Suppressor macrophage treated with lipopolysaccharide for 4 hours (primary cell): ENCODE measurements around the gene ZNF879.
A peak's percentile ranks its signal among the peaks of the same experiment; 100 is the strongest.

Source experiments
- DNase-seq: peaks from one replicate; pipeline ENCODE4 v3.0.0-alpha.2; 2020

The ZNF879 gene

GRCh38 chr5:179033004-179033580 lies 9.5 kb downstream of the ZNF879 start:
- no peak for DNase-seq

DNA sequence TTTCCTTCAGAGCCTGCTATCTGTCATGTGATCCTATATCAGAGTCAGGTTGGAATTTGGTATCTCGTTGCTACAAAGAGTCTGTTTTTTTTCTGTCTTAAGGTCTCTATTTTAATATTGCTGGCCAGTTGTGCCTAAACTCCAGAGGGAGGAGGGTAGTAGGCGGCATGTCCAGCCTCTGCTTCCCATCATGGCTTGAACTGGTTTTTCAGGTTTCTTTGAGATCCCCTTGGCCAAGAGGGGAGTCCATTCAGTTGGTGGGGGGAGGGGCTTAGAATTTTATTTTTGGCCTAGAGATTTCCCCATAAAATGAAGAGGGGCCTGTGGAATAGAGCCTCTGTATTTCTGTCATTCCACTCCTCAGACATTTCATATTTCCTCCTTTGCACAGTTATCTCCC lies 21.2 kb downstream of the ZNF879 start:
- DNase-seq: no peak

DNA sequence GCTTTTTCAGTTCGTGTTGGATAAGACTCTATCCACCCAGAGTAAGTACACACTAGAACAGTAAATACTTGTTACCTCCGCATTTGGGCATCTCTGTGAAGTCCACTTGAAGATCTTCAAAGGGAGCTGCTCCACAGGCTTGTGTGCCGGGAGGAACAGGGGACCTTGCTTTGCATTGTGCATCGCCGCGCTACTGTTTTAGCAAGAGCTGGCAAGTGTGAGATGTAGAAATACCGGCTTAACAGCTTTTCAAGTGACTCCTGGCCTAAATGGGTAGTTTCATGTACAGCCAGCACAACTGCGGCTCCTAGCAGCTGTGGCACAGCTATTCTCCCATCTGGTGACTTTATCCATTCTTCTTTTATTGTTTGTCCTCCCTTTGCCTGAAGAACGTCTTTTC lies 28.2 kb downstream of the ZNF879 start:
- no peak for DNase-seq

DNA sequence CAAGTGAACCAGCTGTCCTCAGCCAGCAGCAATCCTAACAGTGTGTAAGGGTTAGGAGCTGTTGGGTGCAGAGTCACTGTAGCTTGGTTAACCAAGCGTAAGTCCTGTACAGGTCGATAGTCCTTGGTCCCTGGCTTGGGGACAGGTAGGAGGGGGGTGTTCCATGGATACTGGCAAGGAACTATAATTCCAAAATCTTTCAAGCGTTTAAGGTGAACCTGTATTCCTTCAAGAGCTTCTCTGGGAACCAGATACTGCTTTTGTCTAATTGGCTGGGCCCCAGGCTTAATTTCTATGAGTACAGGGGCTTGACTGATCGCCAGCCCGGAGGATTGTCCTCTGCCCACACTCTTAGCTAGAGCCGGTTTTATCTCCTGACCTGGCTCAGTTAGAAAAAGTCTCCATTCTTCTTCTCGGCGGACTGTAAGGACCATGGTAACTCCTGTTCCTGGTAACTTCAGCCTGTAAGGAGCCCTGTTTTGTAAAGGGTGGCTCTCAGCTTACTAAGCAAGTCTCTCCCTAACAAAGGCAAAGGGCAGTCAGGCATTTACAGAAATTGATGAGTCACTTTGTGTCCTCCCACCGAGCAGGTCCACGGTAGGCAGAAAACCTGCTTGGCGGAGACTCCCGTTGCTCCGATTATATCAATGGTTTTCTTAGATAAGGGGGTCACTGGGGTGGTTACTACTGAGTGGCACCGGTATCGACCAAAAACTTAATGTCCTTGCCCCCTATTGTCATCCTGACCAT lies 30.6 kb downstream of the ZNF879 start:
- DNase-seq: no peak

DNA sequence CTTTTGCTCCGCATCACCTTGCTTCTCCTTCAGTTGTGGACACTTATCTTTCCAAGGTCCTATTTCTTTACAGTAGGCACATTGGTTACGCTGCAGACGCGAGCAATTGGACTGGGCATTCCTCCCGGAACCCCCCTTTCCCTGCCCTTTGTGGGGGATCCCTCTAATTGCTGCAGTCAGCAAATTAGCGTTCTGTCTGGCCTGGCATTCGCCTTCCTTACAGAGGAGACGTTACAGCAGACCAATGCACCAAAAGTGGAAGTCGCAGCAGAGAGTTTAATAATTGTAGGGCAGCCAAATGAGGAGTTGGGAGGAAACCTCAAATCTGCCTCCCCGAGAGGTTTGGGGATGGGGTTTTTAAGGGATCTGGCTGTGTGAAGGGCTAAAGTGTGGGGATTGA lies 31.3 kb downstream of the ZNF879 start:
- no peak for DNase-seq

GRCh38 chr5:179055436-179055835 lies 31.8 kb downstream of the ZNF879 start:
- no peak for DNase-seq

DNA sequence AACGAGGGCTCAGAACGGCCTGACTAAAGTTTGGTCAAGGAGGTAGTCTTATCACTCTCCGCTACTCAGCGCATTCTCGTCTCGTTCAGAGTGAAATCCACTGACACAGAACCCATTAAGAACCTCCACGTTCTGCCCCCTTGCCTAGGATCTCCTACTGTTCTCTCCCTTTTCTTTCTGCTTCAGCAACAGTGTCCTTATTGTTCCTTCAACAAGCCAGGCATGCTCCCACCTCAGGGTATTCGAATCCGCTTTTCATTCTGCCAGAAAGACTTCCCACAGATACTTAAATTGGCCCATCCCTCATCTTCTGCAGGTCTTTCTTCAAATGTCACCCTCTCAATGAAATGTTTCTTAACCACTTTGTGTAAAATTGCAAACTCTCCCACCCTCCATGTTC lies 32.2 kb downstream of the ZNF879 start:
- no peak for DNase-seq

GRCh38 chr5:179060116-179061008 lies 36.8 kb downstream of the ZNF879 start, which contains the start of gene ZNF354C:
Gene ZNF354C (plus strand): TSS chr5:179060373. CDS start chr5:179062069, 1,696 bp downstream.
- peak; percentile 72 for DNase-seq

DNA sequence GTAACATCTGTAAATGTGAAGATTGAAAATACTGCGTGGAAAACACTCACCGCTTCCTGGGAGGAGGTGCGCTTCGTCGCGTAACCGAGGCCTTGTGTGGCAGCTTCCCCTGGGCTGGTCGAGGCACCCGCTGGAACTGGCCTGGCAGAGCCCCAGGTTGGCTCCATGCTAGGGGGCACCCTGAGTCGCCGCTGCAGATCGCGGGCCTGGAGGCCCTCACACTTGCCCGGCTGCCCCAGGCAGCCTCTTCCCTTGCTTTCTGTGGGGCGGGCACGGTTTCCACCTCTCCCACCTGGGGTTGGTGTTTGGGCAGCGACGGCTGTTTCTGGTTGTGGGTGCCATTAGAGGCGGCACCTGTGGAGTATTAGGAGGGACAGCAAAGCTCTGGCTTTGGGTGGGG lies 37.4 kb downstream of the ZNF879 start:
- DNase-seq: no peak

GRCh38 chr5:179065703-179066102 lies 42.1 kb downstream of the ZNF879 start:
- no peak for DNase-seq

DNA sequence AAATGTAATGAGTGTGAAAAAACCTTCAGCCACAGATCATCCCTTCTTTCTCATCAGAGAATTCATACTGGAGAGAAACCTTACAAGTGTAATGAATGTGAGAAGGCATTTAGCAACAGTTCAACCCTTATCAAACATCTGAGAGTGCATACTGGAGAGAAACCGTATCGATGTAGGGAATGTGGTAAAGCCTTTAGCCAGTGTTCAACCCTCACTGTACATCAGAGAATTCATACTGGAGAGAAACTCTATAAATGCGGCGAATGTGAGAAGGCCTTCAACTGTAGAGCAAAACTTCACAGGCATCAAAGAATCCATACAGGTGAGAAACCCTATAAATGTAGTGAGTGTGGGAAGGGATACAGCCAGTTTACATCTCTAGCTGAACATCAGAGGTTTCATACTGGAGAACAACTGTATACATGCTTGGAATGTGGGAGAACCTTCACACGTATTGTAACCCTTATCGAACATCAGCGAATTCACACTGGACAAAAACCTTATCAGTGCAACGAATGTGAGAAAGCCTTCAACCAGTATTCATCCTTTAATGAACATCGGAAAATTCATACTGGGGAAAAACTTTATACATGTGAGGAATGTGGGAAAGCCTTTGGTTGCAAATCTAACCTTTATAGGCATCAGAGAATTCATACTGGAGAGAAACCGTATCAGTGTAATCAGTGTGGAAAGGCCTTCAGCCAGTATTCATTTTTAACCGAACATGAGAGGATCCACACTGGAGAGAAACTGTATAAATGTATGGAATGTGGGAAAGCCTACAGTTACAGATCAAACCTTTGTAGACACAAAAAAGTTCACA lies 55.8 kb downstream of the ZNF879 start:
- DNase-seq: no peak

GRCh38 chr5:179080724-179081123 lies 57.1 kb downstream of the ZNF879 start:
- DNase-seq: no peak
